HuH-7 (cell line): ENCODE data around the gene ESRRB.

Experiments
- DNase-seq: peaks from one replicate; pipeline ENCODE4 v3.0.0; 2011; ENCODE audit warnings: low spot score

The ESRRB gene

DNA sequence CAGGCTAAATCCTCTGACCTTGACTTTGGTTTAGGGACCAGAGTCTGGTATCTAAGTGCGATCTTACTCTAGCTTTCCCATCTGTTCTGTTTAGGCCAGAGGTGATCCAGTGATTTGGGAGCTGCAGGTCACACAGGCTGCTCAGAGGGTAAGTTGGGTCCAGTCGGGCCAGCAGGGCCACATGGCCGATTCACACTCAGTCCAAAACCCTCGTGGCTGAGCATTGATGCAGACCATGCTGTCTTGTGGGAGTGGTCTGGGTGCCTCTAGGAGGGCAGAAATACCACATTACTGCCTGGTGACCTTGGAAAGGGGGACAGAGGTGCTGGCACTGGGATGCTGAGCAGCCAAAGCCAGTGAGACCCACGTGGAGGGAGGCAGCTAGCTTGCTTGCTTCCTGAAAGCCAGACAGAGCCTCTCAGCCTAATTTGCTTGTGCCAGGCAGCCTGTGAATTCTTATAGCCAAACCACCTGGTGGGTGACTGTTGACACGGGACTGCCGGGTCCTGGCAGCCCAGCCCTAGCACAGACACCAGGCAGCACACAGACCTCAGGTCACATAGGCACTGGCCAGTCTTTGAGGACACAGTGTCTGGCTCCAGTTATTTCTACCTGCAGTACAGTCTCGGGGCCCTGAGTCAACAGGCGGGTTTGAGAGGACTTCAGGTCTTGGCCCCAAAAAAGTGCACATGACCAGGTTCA, 31.7 kb downstream of the ESRRB start:
- DNase-seq, result no peak

DNA sequence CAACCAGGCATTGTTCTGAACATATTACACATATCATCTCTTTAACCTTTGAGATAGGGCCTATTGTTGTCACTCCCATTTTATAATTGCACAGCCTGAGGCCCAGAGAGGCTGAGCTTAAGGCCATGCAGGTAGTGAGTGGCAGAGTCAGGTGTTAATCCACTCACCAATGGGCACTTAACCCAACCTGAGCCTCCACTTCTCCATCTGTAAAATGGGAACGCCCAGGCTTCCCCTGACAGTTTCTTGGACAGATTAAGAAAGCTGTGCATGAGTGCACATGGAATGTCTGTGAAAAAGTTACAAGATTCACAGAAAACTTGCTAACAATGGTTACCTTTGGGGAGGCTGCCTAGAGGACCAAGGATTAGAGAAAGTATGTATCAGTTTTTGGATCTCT, 32.9 kb downstream of the ESRRB start:
- DNase-seq, result no peak

DNA sequence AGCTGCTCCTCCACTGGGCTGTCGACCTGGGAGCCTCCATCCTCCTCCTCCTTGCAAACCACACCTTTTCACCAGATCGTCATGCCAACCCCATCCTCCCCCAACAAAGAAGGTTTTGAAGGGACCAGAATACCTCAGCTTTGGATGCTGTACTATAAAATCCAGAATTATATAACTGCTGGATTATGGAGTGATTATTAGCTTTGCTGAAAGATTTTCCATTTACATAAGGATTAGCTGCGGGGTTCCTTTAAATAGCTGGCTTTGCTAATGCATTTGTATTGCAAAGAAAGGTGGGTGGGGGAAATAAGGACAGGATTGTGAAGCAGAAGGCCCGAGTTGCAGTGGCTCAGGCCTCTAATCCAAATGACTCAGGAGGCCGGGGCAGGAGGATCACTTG, 36.6 kb downstream of the ESRRB start:
- DNase-seq, result no peak

DNA sequence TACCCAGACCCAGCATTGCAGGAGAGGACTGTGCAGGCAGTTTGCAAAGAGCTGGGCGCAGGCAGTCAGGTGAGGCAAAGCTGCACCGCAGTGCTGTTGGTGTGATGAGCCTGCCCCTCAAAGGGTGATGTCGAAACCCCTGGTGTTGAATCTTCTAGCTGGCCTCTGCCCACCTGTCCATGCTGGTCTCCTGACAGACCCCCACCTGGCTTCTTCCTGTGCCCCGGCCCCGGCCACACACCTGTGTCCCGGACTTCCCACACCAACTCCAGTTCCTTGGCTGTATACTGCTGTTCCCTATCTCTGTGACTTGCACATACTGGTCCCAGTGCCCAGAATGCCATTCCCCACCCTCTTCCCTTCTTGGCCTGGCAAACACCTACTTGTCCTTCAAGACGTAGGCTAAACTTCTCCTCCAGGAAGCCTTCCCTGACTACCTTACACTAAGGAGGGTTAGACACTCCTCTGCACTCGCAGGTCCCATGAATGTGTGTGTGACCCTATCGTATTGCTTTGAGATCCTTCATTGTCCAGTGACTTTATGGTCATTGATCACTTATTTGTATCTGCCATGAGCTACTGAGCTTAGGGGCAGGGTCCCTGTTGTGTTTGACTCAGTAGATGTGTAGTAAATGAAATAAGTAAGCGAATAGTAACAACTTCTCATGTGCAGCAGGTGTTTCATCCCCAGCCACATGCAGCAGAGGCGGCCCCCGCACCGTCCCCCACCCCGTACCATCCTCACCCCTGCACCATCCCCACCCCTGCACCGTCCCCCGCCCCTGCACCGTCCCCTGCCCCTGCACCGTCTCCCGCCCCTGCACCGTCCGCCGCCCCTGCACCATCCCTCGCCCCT, 37.4 kb downstream of the ESRRB start:
- no peak for DNase-seq

DNA sequence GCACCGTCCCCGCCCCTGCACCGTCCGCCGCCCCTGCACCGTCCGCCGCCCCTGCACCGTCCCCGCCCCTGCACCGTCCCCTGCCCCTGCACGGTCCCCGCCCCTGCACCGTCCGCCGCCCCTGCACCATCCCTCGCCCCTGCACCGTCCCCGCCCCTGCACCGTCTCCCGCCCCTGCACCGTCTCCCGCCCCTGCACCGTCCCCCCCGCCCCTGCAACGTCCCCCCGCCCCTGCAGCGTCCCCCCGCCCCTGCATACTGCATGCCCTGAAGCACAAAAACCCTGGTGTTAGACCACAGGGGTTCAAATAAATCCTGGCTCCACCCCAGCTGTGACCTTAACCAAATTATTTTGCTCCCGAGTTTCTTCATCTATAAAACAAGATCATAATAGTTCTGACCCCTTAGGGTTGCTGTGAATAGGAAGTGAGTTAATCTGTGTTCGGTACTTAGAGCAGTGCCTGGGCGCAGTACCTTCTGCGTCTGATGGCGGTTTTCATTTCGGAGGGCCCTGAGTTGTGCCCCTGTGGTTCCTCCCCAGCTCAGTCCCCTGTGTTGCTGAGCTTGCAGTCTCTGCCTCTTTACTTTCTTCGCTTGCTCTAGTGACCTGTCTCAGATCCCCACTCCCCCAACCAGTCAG, 38.1 kb downstream of the ESRRB start:
- DNase-seq, result no peak

DNA sequence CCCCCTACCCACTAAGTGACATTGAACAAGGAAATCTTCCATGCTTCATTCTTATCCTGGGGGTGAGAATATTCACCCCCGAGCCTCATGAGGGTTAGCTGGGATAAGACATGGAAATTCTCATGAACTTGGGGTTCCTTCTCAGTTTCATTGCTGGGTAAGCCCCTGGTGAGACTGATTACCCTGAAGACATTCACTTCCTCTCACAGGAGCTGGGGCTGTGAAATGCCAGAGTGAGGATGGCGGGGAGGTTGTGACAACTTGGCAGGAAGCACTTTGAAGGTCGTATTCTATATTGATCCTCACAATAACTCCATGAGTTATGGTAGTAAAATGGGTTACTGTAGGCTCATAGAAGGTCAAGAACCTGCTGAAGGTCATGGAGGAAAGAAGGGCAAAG, 43.5 kb downstream of the ESRRB start:
- no peak for DNase-seq

DNA sequence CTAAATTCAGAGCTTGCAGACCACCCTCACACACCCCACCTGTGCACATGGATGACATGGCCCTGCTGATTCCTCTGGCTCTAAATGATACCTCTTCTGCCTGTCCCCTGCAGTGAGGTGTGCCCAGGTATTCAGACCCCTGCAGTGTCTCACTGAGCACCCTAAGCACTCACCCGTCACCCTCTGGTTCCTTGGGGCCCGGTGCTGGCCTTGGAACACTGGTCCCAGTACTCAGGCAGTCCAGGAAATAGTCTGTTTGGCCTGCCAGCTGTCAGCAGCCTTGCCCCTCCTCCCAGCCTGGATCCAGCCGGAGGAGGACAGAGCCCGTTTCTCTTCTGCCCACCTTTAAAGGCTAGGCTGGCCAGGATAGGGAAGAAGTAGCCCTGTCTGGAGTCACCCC, 44.9 kb downstream of the ESRRB start:
- no peak for DNase-seq

DNA sequence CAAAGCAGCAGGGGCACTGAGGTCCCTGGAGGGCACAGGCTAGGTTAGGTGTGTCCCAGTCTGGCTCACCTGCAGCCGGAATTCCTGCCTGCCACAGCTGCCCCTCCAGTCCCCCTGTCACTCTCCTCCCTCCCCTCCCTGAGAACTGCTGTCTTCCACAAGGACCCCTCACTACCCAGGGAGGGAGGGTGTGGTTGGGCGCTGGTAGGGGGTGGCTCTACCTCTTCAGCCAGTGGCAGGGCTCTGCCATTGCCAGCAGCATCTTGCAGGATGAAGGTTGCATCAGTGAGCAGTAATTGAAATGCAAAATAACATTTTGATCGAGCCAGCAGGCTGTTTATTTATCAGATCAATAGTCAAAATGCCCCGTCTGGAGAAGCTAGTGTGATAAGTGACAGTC, 45.7 kb downstream of the ESRRB start:
- no peak for DNase-seq

DNA sequence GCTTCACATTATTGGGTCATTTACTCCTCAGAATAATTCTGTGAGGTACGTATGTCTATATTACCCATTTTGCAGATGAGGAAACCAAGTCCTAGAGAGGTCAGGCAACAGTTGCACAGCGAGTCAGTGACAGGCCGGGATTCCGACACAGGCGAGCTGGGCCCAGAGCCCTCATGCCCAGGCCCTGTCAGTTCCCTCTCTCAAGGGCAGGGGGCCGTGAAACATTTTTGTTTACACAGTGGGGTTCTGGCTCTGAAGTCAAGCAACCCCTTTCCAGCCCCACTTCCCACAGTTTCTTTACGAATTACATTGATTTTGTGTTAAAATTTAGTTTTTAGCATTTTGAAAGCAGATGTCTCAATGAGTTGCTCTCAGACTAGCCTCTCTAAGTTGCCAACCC, 46.7 kb downstream of the ESRRB start:
- DNase-seq, result no peak

DNA sequence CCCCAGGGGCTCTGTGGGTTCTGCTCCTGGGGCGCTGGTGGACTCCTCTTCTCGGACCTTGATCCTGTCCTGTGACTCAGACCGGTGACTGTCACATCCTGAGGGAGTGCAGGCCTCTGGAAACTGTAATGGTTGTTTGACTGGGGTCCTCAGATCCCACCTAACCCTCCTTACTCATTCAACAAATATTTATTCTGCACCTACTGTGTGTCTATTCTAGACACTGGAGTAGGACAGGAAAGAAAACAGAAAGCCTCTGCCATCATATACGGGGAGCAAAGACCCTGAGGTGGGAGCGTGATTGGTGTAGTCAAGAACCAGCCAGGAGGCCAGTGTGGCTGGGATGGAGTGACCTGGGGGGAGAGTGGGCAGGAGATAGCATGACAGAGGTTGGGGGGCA, 47.6 kb downstream of the ESRRB start:
- DNase-seq, result no peak

DNA sequence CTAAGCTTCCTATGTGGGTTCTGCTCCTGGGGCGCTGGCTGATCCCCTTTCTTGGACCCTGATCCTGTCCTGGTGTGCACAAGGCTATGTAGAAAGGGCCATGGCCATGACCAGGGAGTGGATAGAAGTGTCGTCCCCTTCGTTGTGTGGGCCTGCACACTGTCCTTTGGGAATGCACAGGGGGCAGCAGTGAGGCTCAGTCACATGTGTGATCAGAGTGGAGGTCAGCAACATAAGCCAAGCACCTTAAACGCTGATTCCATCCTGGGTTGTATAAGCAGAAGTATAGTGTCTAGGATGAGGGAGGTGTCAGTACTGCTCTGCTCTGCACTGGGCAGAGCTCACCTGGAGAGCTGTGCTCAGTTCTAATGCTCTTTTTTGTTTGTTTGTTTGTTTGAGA, 48.4 kb downstream of the ESRRB start:
- peak; percentile 15 for DNase-seq

DNA sequence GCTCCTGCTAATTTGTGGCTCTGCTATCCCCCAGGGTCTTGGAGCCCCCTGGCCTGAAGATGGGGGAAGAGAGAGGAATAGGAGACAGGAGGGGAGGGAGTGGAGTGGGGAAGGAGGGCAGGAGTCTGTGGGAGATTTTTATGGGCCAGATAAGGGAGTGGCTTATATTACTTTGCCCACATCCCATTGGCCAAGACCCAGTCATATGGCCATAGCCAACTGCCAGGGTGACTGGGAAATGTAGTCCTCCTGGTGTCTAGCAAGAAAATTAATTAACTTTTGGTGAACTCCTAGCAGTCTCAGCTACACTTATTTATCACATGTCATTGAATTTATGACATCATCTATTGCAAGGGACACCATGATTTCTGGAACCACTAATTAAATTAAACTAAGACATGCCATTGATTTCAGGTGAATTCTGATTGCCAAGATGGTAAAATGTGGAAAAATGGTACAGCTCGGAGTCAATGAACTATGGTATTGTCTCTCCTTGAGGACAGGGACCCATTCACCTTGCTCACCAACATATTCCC, 50.3 kb downstream of the ESRRB start:
- no peak for DNase-seq

DNA sequence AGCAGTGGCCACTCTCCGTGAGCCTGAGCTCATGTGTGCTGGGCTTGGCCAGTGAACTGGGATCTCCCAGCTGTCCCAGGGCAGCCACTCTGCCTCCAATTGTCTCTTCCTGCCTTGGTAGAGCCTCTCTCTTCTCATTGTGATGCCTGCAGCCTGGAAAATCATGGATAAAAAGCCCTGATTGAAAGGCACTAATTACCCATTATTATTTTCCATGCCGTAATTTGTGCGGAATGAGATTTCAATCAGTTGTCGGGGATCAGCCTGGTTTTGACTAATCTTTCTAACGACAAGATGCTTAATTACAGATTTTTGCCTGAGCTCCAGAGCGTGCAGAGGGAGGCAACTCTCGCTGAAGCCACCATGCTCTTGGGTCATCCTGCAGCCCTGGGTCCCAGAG, 52.7 kb downstream of the ESRRB start:
- DNase-seq, result no peak

DNA sequence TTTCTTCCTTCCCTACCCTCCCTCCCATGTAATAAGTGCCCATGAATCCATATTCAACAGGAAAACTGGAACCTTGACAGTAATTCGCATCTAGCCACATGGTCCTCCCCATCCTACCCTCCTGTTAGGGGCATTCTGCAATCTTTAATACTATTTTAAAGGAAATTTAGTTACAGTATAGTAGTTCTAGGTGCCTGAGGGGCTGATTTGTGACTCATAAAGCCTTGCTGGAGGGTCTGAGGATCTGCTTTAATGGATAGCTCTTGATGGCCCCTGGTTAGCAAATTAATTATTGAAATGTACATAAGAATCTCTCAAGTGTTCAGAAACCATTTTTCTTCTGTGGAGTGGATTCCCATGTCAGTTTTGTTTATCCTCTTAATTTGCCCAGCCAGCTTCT, 54.1 kb downstream of the ESRRB start:
- DNase-seq, result no peak

DNA sequence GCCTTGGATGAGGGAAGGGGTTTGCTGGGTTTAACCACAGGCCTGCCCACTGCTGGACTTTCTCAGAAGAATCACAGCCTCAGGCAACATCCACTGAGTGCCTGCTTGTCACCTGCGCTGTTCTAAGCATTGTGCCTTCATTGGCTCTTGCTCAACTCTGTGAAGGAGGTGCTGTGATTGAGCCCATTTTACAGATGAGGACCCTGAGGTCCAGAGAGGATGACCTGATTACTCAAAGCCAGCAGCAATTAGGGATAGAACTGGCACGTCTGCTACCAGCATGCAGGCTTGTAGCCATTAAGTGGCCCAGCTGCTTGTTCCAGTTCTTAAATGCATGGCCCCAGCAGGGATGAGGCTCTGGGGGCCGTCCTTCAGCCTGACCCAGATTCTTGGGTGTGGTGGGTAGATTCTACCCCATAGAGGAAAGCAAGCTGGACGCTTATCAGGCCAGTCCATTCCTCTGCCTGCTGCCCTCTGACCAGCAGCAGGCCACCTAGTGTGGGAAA, 54.6 kb downstream of the ESRRB start:
- no peak for DNase-seq

DNA sequence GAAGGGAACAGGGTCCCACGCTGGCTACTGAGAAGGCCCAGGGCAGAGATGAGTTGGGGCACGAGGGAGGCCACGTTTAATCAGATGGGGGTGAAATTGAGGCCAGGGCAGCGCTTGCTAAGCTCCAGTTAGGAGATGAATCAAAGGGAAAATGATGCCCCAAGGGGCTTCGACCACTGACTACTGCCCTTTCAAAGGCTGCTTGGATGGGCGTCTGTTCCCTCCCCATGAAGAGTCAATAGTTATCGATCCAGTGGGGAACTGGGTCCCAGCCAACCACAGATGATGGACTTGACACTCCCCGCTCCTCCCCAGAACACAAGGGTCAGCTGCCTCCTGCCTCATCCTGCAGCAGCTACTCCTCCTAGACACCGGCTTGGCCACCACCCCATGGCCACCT, 55.6 kb downstream of the ESRRB start:
- DNase-seq, result no peak

DNA sequence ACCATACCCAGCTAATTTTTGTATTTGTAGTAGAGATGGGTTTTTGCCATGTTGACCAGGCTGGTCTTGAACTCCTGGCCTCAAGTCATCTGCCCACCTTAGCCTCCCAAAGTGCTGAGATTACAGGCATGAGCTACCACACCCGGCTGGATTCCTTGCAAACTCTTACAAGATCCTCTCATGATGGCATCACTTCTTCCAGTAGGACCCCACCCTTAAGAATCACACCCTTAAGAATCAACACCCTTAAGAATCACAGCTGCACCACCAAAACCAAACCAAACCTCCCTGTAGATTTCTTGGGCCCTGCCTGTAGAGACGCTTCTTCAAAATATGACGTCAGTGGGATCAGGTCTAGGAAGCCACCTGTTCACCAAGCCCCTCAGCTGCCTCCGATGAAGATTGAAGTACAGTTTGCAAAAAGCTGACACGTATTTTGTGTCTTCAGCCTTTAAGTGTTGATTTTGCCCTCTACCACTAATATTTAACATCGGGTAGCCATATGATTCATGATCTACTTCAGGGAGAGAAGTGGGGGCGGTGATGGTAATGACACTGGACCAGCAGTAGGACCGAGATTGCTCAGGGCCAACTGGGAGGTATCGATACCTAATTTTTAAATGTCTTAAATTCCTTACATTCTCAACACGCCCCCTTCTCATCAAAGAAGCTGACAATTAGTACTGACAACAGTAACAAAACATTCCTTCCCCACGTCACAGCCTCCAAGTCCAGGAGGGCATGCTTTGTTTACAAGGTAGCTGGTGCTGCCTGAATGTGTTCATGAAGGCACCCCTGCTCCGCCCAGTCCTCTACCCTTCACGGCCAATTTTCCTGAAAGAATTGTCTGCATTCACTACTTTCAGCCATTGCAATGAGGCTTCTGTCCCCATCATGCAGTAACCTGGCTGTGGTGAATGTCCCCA, 57.2 kb downstream of the ESRRB start:
- no peak for DNase-seq

DNA sequence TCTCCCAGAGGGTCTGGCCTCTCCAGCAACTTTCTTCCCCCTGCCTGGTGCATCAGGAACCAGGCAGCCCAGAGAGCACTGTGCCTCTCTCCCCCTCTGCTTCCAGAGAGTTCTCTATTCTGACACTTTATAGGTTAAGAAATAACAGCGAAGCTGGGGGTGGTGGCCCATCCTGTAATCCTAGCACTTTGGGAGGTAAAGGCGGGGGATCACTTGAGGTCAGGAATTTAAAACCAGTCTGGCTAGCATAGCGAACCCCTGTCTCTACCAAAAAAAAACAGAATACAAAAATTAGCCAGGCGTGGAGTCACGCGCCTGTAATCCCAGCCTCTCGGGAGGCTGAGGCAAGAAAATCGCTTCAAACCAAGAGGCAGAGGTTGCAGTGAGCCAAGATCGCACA, 58.3 kb downstream of the ESRRB start:
- no peak for DNase-seq

DNA sequence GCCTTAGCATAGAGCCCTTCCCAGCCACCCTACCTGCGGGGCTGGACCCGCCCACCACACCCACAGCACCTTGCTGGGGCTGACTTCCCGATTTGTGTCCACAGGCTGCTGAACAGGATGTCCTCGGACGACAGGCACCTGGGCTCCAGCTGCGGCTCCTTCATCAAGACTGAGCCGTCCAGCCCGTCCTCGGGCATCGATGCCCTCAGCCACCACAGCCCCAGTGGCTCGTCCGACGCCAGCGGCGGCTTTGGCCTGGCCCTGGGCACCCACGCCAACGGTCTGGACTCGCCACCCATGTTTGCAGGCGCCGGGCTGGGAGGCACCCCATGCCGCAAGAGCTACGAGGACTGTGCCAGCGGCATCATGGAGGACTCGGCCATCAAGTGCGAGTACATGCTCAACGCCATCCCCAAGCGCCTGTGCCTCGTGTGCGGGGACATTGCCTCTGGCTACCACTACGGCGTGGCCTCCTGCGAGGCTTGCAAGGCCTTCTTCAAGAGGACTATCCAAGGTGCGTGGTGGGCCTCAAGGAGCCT, 63.4 kb downstream of the ESRRB start:
- no peak for DNase-seq

DNA sequence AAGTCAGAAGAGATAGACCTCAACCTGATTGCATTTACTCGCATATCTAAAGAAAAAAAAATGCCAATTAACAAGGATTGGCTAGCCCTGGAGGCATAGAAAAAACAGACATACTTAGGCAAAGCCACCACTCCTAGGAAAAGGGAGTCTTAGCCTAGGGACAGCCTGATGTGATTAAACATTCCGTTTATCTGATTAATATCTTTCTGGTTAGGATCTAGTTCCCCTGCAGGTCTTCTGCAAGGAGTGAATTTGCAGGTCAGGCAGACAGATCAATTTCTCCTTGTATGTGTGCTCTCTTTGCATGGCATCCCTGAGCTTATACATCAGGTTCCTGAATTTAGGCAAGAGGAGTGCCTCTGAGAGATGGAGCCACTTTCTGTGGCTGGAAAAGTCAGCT, 70.5 kb downstream of the ESRRB start:
- no peak for DNase-seq

DNA sequence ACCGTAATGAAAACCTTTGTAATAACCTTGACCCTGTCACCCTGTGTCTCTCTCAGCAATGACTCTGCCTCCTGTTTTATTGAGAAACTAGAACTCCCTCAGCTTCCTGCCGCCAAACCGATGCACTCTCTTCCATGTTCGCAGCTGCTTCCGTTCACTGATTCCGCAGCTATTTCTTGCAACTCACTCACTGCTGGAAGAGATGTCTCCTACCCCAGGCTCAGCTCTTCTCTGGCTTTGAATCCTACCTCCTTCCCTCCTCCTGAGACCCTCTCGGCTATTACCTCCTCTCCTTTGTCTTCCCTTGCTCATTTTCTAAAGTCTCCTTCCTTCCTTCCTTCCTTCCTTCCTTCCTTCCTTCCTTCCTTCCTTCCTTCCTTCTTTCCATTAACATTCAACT, 71.0 kb downstream of the ESRRB start:
- DNase-seq, result no peak
